HK-2 (cell line): ENCODE results near the gene RTEL1.

Experiments
- DNase-seq: peaks from one replicate; pipeline ENCODE4 v3.0.0-alpha.2; 2018; ENCODE audit not compliant: unreplicated experiment

The RTEL1 gene

GRCh38 chr20:63740070-63740626 is 82.0 kb downstream of the RTEL1 start:
- DNase-seq = no peak

- DNase-seq = peak; percentile 96
Measured at GRCh38 chr20:63740627-63741353, 82.7 kb downstream of the RTEL1 start.

- no peak for DNase-seq
Measured at GRCh38 chr20:63741354-63741675, 83.2 kb downstream of the RTEL1 start.

GRCh38 chr20:63741676-63742380 is 83.7 kb downstream of the RTEL1 start:
- DNase-seq = no peak

- no peak for DNase-seq
Measured at GRCh38 chr20:63742381-63743024, 84.4 kb downstream of the RTEL1 start.

DNA sequence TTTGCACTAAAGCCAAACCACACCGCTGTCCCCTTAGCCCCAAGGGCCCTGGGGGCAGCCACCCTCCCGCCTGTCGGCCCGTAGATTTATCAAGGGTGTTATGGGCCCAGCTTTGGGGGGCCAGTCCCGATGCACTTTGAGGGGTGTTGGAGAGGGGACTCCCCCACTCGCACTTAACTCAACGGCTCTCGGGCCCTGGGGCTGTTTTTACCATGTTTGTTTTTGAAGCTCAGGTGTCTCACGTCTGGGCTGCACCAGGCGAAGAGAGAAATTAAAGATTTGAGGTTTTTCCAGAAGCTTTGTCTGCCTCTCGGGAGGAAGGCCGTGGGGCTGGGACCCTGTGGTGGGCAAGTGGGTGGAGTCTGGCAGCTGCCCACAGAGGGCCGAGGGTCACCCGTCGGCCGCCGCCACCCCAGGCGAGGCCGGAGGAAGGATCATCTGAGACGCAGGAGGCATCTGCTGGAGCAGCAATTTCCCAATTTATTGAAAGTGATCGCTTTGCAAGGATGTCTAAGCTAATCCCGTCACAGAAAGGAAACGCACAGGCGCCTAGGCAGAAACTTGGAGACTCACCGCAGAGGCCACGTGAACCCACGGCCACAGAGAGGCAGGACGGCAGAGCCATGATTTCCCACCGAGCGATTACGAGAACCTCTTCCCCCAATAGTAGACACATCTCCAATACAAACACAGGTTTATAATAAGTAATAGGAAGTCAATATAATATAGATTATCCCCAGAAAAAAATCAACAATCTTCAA is 85.3 kb downstream of the RTEL1 start:
- DNase-seq = no peak

DNA sequence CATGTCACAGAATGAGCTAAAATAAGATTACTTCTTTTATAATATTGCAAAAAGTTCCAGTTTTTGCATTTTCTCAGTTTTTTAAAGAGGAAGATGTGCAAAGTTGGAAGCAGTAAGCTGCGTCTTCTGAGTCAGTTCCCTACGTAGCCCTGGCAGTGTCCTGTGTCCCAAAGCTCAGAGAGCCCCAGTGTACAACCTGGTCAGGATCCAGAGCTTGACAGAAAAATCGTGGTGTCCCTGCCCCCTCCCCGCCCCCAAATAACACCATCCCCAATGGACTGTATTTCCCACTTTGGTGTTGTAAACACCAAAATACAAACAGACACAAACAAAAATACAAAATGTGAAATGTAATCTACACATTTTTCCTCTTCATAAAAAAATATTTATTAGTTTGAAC is 86.0 kb downstream of the RTEL1 start:
- no peak for DNase-seq

GRCh38 chr20:63744574-63745423 is 86.7 kb downstream of the RTEL1 start:
- DNase-seq = no peak

- DNase-seq = no peak
Measured at GRCh38 chr20:63745424-63745805, 87.3 kb downstream of the RTEL1 start.
